NT2/D1 (cell line): ENCODE results near the gene SPHKAP.

Experiments
- SUZ12 ChIP-seq: IDR thresholded peaks from 2 replicates; pipeline ENCODE4 v1.6.1; 2011; ENCODE audit not compliant: insufficient read length, insufficient read depth; ENCODE audit errors: extremely low read depth
- YY1 ChIP-seq: IDR thresholded peaks from 2 replicates; pipeline ENCODE4 v1.6.1; 2011; ENCODE audit not compliant: insufficient read length, insufficient read depth
- ZNF274 ChIP-seq: IDR thresholded peaks from 2 replicates; pipeline ENCODE4 v1.6.1; 2011; ENCODE audit warnings: mild to moderate bottlenecking, low read depth, low read length

GRCh38 chr2:228181098-228182019 is at the start of gene SPHKAP:
- TF ChIP-seq ZNF274: no peak
- peak; percentile 86 for TF ChIP-seq SUZ12
- no peak for TF ChIP-seq YY1
